Lower leg skin (tissue), 3 donors: ENCODE results near the gene CELA2B.

ENCODE experiments used
- POLR2A ChIP-seq, 2 donors: fragments of 450-650 bp; IDR thresholded peaks; one replicate each; pipeline ENCODE4 v1.6.1; 2016 to 2017; ENCODE audit warnings: antibody characterized with exemption in 2 of 2, mild to moderate bottlenecking in 1 of 2, moderate library complexity in 1 of 2
- TF ChIP-seq, protein P1 (sequence below), 3 donors: fragments of 450-650 bp; IDR thresholded peaks; one replicate each; pipeline ENCODE4 v1.5.1; 2016; ENCODE audit warnings: antibody characterized with exemption in 3 of 3, mild to moderate bottlenecking in 3 of 3, moderate library complexity in 2 of 3

GRCh38 chr1:15513919-15514318 is 38.0 kb downstream of the CELA2B start:
- TF ChIP-seq POLR2A (IDR thresholded peaks at IDR 0.05), result no peak
- TF ChIP-seq, protein P1, sequence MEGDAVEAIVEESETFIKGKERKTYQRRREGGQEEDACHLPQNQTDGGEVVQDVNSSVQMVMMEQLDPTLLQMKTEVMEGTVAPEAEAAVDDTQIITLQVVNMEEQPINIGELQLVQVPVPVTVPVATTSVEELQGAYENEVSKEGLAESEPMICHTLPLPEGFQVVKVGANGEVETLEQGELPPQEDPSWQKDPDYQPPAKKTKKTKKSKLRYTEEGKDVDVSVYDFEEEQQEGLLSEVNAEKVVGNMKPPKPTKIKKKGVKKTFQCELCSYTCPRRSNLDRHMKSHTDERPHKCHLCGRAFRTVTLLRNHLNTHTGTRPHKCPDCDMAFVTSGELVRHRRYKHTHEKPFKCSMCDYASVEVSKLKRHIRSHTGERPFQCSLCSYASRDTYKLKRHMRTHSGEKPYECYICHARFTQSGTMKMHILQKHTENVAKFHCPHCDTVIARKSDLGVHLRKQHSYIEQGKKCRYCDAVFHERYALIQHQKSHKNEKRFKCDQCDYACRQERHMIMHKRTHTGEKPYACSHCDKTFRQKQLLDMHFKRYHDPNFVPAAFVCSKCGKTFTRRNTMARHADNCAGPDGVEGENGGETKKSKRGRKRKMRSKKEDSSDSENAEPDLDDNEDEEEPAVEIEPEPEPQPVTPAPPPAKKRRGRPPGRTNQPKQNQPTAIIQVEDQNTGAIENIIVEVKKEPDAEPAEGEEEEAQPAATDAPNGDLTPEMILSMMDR (IDR thresholded peaks at IDR 0.05), result no peak
